Vagina (tissue), 2 donors: ENCODE results near the gene SPEM1. TPM values are rescaled to one million over a fixed set of nuclear protein-coding genes. Genes with fewer than 3 reads are reported as not detected.
"Not testable (repeated sequence)": the region's sequence is repeated elsewhere in the genome, so short reads cannot be mapped to it uniquely, and the experiment has no call there.

Experiments used
- DNase-seq, 2 donors: peaks; one replicate each; pipeline ENCODE4 v3.0.0-alpha.2; 2017; ENCODE audit errors: extremely low spot score in 2 of 2
- H3K27ac ChIP-seq: fragments of 200-600 bp; sonication (generic); one replicate; pipeline ENCODE4 v1.5.1; 2019
- H3K27me3 ChIP-seq: fragments of 200-600 bp; sonication (generic); one replicate; pipeline ENCODE4 v1.5.1; 2019
- H3K36me3 ChIP-seq, 2 donors: fragments of 200-600 bp; sonication (generic); one replicate each; pipeline ENCODE4 v1.5.1; 2017 to 2019
- H3K4me1 ChIP-seq: fragments of 200-600 bp; sonication (generic); one replicate; pipeline ENCODE4 v1.5.1; 2019
- H3K4me3 ChIP-seq, 2 donors: fragments of 200-600 bp; sonication (generic); 1 replicate in 1 of 2; 2 replicates in 1 of 2; pipeline ENCODE4 v1.5.1; 2016 to 2019
- H3K9me3 ChIP-seq: fragments of 200-600 bp; sonication (generic); one replicate; pipeline ENCODE4 v1.5.1; 2019
- CTCF ChIP-seq, 3 experiments: fragments of 450-650 bp in 2 of 3; fragments of 200-600 bp in 1 of 3; sonication (generic) in 1 of 3; IDR thresholded peaks; one replicate each; pipeline ENCODE4 v1.5.1; 2017 to 2019; ENCODE audit warnings: antibody characterized with exemption in 3 of 3, mild to moderate bottlenecking in 2 of 3, moderate library complexity in 2 of 3
- POLR2A ChIP-seq, 2 donors: fragments of 450-650 bp; IDR thresholded peaks; one replicate each; pipeline ENCODE4 v1.6.1; 2017; ENCODE audit warnings: antibody characterized with exemption in 2 of 2, mild to moderate bottlenecking in 2 of 2, moderate library complexity in 2 of 2
- POLR2AphosphoS5 ChIP-seq, 2 donors: sonication (generic); formaldehyde crosslinking; IDR thresholded peaks; one replicate each; pipeline ENCODE4 v1.9.0; 2017; ENCODE audit warnings: antibody characterized with exemption in 2 of 2, mild to moderate bottlenecking in 2 of 2, low read depth in 1 of 2; ENCODE audit not compliant: insufficient read depth in 1 of 2
- intact Hi-C: fragments of 100-400 bp; cut with DNase I; formaldehyde crosslinking; loops from one replicate; pipeline ENCODE4 v1.15.1; 2023
- total RNA-seq: library from RNA; depleted of rRNA; stranded (reverse); fragments of >200 nt; gene quantifications from one replicate; pipeline ENCODE4 v1.2.3, GENCODE V29; 2016

Gene SPEM1
- total RNA-seq, 1 donor from 2014 or later = not detected

- Histone ChIP-seq H3K36me3 (peaks cover 0 to 47% of the 10 kb centered on the region in 2 donors), H3K4me1 (peaks cover 69% of the 10 kb centered on the region), H3K9me3 (no peaks in the 10 kb centered on the region), H3K27me3 (no peaks in the 10 kb centered on the region), H3K27ac (peak overlapping the region; percentile 60), H3K4me3 (no peak overlapping the region)
- TF ChIP-seq POLR2A (IDR thresholded peaks at IDR 0.05) = no peak
- no peak for TF ChIP-seq CTCF (IDR thresholded peaks at IDR 0.05)
- TF ChIP-seq POLR2AphosphoS5 (IDR thresholded peaks at IDR 0.05; ENCODE audit: insufficient read depth in 1 of 2, low read depth in 1 of 2) = no peak
- intact Hi-C loops = no loop called here
- no peak for DNase-seq
These were observed 46.2 kb downstream of the SPEM1 start for GRCh38 chr17:7466318-7466638.

DNA sequence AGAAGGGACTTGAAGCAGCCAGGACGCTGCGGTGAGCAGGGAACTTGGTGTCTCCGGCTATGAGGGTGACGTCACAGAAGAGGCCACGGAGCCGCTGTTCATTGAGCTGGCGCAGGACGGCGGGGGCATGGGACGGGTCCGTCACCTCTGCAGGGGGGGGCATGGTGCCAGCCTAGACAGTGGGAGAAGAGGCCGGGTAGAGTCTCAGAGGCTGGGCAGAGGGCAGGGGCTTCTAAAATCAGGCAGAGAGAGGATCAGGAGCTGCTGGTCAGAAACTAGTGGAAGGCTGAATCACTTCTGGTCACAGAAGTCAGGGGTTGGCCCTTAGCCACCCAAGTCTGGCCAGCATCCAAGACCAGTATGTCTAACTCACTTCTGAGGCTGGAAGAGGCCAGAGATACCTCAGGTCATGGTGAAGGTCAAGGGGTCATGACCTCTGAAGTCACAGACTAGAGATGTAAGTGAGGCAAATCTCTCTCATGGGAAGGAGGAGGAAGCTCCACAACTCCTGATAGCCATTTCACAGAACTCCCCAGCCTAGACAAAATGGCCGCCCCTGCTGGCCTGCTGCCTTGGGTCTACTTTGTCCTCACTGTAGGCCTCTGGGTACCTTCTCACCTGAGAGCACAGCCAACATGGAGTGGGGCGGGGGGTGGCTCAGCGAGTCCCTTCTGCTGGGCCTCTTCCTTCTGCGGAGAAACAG lies 46.7 kb downstream of the SPEM1 start:
- Histone ChIP-seq H3K27me3 (no peaks in the 10 kb centered on the region), H3K27ac (peak overlapping the region; percentile 60), H3K4me1 (peaks cover 69% of the 10 kb centered on the region), H3K4me3 (no peak overlapping the region), H3K9me3 (no peaks in the 10 kb centered on the region), H3K36me3 (peaks cover 0 to 43% of the 10 kb centered on the region in 2 donors)
- TF ChIP-seq CTCF (IDR thresholded peaks at IDR 0.05) (no peak), POLR2AphosphoS5 (IDR thresholded peaks at IDR 0.05; ENCODE audit: insufficient read depth in 1 of 2, low read depth in 1 of 2) (peak in 1 of 2 donors; percentile 17), POLR2A (IDR thresholded peaks at IDR 0.05) (no peak)
- intact Hi-C loops = no loop called here
- no peak for DNase-seq

- TF ChIP-seq POLR2AphosphoS5 (IDR thresholded peaks at IDR 0.05; ENCODE audit: insufficient read depth in 1 of 2, low read depth in 1 of 2) = no peak
- no peak for TF ChIP-seq CTCF (IDR thresholded peaks at IDR 0.05)
- TF ChIP-seq POLR2A (IDR thresholded peaks at IDR 0.05) = no peak
These were observed 47.4 kb downstream of the SPEM1 start for GRCh38 chr17:7467498-7467897.

GRCh38 chr17:7468290-7468689 lies 48.2 kb downstream of the SPEM1 start:
- Histone ChIP-seq H3K9me3 (no peaks in the 10 kb centered on the region), H3K27ac (no peak overlapping the region), H3K4me3 (no peak overlapping the region), H3K36me3 (peaks cover 0 to 28% of the 10 kb centered on the region in 2 donors), H3K27me3 (no peaks in the 10 kb centered on the region), H3K4me1 (peaks cover 68% of the 10 kb centered on the region)
- DNase-seq = no peak
- intact Hi-C loops = no loop called here
- TF ChIP-seq POLR2A (IDR thresholded peaks at IDR 0.05) (no peak), POLR2AphosphoS5 (IDR thresholded peaks at IDR 0.05; ENCODE audit: insufficient read depth in 1 of 2, low read depth in 1 of 2) (no peak), CTCF (IDR thresholded peaks at IDR 0.05) (no peak)

More at GRCh38 chr17:7467498-7467897, 47.4 kb downstream of the SPEM1 start:
- DNase-seq = no peak
- H3K4me3 ChIP-seq = no peak overlapping the region
- H3K4me1 ChIP-seq = peaks cover 72% of the 10 kb centered on the region
- no peaks in the 10 kb centered on the region for H3K27me3 ChIP-seq
- intact Hi-C loops = no loop called here
- no peaks in the 10 kb centered on the region for H3K9me3 ChIP-seq
- H3K27ac ChIP-seq = peak overlapping the region; percentile 60
- peaks cover 0 to 36% of the 10 kb centered on the region in 2 donors for H3K36me3 ChIP-seq

DNA sequence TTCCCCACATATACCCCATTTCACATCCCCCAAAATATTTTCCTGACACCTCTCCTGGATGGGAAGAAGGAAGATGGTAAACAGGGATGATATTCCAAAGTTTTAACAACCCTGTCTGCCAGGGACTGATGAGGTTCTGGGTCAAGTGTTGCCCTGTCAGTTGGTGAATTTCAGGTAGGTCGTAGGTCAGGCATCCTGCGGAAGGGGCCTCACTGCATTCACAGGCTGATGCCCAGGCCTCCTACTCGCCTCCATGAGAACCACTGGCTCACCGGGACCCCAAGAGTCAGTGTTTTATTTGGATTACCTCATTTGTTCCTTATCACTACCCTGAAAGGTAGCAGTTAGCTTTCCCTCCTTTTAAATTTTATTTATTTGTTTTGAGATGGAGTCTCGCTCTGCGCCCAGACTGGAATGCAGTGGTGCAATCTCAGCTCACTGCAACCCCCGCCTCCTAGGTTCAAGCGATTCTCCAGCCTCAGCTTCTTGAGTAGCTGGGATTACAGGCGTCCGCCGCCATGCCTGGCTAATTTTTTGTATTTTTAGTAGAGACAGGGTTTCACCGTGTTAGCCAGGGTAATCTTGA lies 48.8 kb downstream of the SPEM1 start:
- peaks cover 71% of the 10 kb centered on the region for H3K4me1 ChIP-seq
- no peaks in the 10 kb centered on the region for H3K27me3 ChIP-seq
- intact Hi-C loops = no loop called here
- H3K36me3 ChIP-seq = peaks cover 0 to 23% of the 10 kb centered on the region in 2 donors
- no peaks in the 10 kb centered on the region for H3K9me3 ChIP-seq
- no peak for DNase-seq
- H3K27ac ChIP-seq = no peak overlapping the region
- TF ChIP-seq POLR2AphosphoS5 (IDR thresholded peaks at IDR 0.05; ENCODE audit: insufficient read depth in 1 of 2, low read depth in 1 of 2) (no peak), CTCF (IDR thresholded peaks at IDR 0.05) (no peak), POLR2A (IDR thresholded peaks at IDR 0.05) (no peak)
- H3K4me3 ChIP-seq = no peak overlapping the region

- Histone ChIP-seq H3K36me3 (peaks cover 0 to 23% of the 10 kb centered on the region in 2 donors), H3K4me1 (peaks cover 81% of the 10 kb centered on the region)
- H3K9me3 ChIP-seq, H3K27me3 ChIP-seq, DNase-seq, H3K4me3 ChIP-seq, intact Hi-C loops, H3K27ac ChIP-seq: not testable (repeated sequence)
These were observed 49.7 kb downstream of the SPEM1 start for GRCh38 chr17:7469843-7470242.

- H3K27me3 ChIP-seq, H3K9me3 ChIP-seq, H3K4me3 ChIP-seq, H3K27ac ChIP-seq, DNase-seq, intact Hi-C loops: not testable (repeated sequence)
- H3K36me3 ChIP-seq = peaks cover 0 to 18% of the 10 kb centered on the region in 2 donors
- peaks cover 86% of the 10 kb centered on the region for H3K4me1 ChIP-seq
These were observed 50.4 kb downstream of the SPEM1 start for GRCh38 chr17:7470457-7470973.
